ENCODE measurements around the gene TGFBR2. TPM values are rescaled to one million over a fixed set of nuclear protein-coding genes. Genes with fewer than 3 reads are reported as not detected.

TGFBR2 gene
- total RNA-seq, 3 donors from 2014 or later = 205 to 281 (median 243) TPM

- Histone ChIP-seq H3K4me3 (no peak overlapping the region), H3K9me3 (no peaks in the 10 kb centered on the region), H3K36me3 (no peaks in the 10 kb centered on the region), H3K4me1 (peaks cover 0 to 8% of the 10 kb centered on the region in 2 donors), H3K27ac (peak overlapping the region; percentile 54 to 73), H3K27me3 (no peaks in the 10 kb centered on the region)
- DNase-seq (ENCODE audit: low spot score in 2 of 2) = no peak
- intact Hi-C loops (cut with DNase I; ENCODE audit: low total_unique reads) = no loop called here
- TF ChIP-seq POLR2AphosphoS5 (IDR thresholded peaks at IDR 0.05) = peak in 1 of 3 donors; percentile 11
- no peak for TF ChIP-seq POLR2A (IDR thresholded peaks at IDR 0.05)
These were observed 82.6 kb downstream of the TGFBR2 start for GRCh38 chr3:30688776-30689641.

- H3K27me3 ChIP-seq = no peaks in the 10 kb centered on the region
- no peak for TF ChIP-seq POLR2A (IDR thresholded peaks at IDR 0.05)
- DNase-seq (ENCODE audit: low spot score in 2 of 2) = no peak
- H3K4me3 ChIP-seq = no peak overlapping the region
- intact Hi-C loops (cut with DNase I; ENCODE audit: low total_unique reads) = no loop called here
- no peaks in the 10 kb centered on the region for H3K9me3 ChIP-seq
- no peaks in the 10 kb centered on the region for H3K36me3 ChIP-seq
- H3K27ac ChIP-seq = peak overlapping the region in 1 of 2 donors; percentile 61
- peaks cover 0 to 8% of the 10 kb centered on the region in 2 donors for H3K4me1 ChIP-seq
These were observed 83.8 kb downstream of the TGFBR2 start for GRCh38 chr3:30690199-30690598.

- Histone ChIP-seq H3K27me3 (no peaks in the 10 kb centered on the region), H3K9me3 (no peaks in the 10 kb centered on the region), H3K4me3 (no peak overlapping the region), H3K4me1 (peaks cover 0 to 8% of the 10 kb centered on the region in 2 donors), H3K36me3 (no peaks in the 10 kb centered on the region), H3K27ac (peak overlapping the region; percentile 15 to 61)
- no peak for TF ChIP-seq POLR2A (IDR thresholded peaks at IDR 0.05)
- TF ChIP-seq POLR2AphosphoS5 (IDR thresholded peaks at IDR 0.05) = no peak
- TF ChIP-seq CTCF (IDR thresholded peaks at IDR 0.05) = no peak
- intact Hi-C loops (cut with DNase I; ENCODE audit: low total_unique reads) = no loop called here
- no peak for DNase-seq (ENCODE audit: low spot score in 2 of 2)
These were observed 85.0 kb downstream of the TGFBR2 start for GRCh38 chr3:30691249-30691880.

- Histone ChIP-seq H3K9me3 (no peaks in the 10 kb centered on the region), H3K4me1 (peaks cover 0 to 8% of the 10 kb centered on the region in 2 donors), H3K36me3 (no peaks in the 10 kb centered on the region), H3K4me3 (no peak overlapping the region), H3K27me3 (no peaks in the 10 kb centered on the region), H3K27ac (no peak overlapping the region)
- intact Hi-C loops (cut with DNase I; ENCODE audit: low total_unique reads) = no loop called here
- DNase-seq (ENCODE audit: low spot score in 2 of 2) = no peak
- TF ChIP-seq POLR2AphosphoS5 (IDR thresholded peaks at IDR 0.05) = no peak
- TF ChIP-seq CTCF (IDR thresholded peaks at IDR 0.05) = no peak
- no peak for TF ChIP-seq POLR2A (IDR thresholded peaks at IDR 0.05)
These were observed 85.5 kb downstream of the TGFBR2 start for GRCh38 chr3:30691944-30692343.

- TF ChIP-seq POLR2A (IDR thresholded peaks at IDR 0.05) (no peak), POLR2AphosphoS5 (IDR thresholded peaks at IDR 0.05) (no peak), CTCF (IDR thresholded peaks at IDR 0.05) (no peak)
- peak overlapping the region in 1 of 2 donors; percentile 49 for H3K27ac ChIP-seq
- H3K27me3 ChIP-seq = no peaks in the 10 kb centered on the region
- no peak for DNase-seq (ENCODE audit: low spot score in 2 of 2)
- no peaks in the 10 kb centered on the region for H3K9me3 ChIP-seq
- no peak overlapping the region for H3K4me3 ChIP-seq
- intact Hi-C loops (cut with DNase I; ENCODE audit: low total_unique reads) = no loop called here
- no peaks in the 10 kb centered on the region for H3K36me3 ChIP-seq
- peaks cover 0 to 8% of the 10 kb centered on the region in 2 donors for H3K4me1 ChIP-seq
These were observed 86.2 kb downstream of the TGFBR2 start for GRCh38 chr3:30692498-30693130.
